PC-3 (cell line): ENCODE data around the gene SPAG6. TPM values are rescaled to one million over a fixed set of nuclear protein-coding genes. Genes with fewer than 3 reads are reported as not detected.

ENCODE experiments used
- ATAC-seq: fragments of 200-7000 bp; cut with Tn5 transposase; 2 replicates; pipeline ENCODE4 v1.9.1; 2020; ENCODE audit warnings: mild to moderate bottlenecking, moderate library complexity
- BruUV-seq: library from RNA; stranded (reverse); fragments of 400-500 nt; replicated peaks from 2 replicates; lab custom pipeline; 2021; lab: Mats Ljungman, UMichigan
- CTCF ChIA-PET: fragments of 300-600 bp; sonication (Branson Sonifier 250); formaldehyde crosslinking; loops from one replicate; lab custom pipeline; 2022; ENCODE audit warnings: antibody characterized with exemption; lab: Charles Lee
- POLR2A ChIA-PET: fragments of 300-600 bp; sonication (Branson Sonifier 250); formaldehyde crosslinking; loops from one replicate; lab custom pipeline; 2022; ENCODE audit warnings: antibody characterized with exemption; ENCODE audit not compliant: unreplicated experiment; lab: Charles Lee
- DNase-seq: peaks from one replicate; pipeline ENCODE4 v3.0.0-alpha.2; 2015
- H2AFZ ChIP-seq: fragments of 300-600 bp; sonication (generic); 2 replicates; pipeline ENCODE4 v1.6.0; 2016; ENCODE audit warnings: antibody characterized with exemption, low read length
- H3F3A ChIP-seq: fragments of 300-600 bp; sonication (generic); one replicate; pipeline ENCODE4 v1.6.0; 2017; ENCODE audit warnings: antibody characterized with exemption, low read length, control low read depth, mild to moderate bottlenecking; ENCODE audit not compliant: unreplicated experiment
- H3K27ac ChIP-seq: fragments of 300-600 bp; sonication (generic); 2 replicates; pipeline ENCODE4 v1.5.1; 2016; ENCODE audit warnings: mild to moderate bottlenecking, low read length
- H3K27me3 ChIP-seq: fragments of 300-600 bp; sonication (generic); 2 replicates; pipeline ENCODE4 v1.6.1; 2016; ENCODE audit warnings: low read length, mixed read lengths
- H3K36me3 ChIP-seq: fragments of 300-600 bp; sonication (generic); 2 replicates; pipeline ENCODE4 v1.6.1; 2016; ENCODE audit warnings: low read depth, mixed run types, low read length, mixed read lengths
- H3K4me1 ChIP-seq: fragments of 300-600 bp; sonication (generic); 2 replicates; pipeline ENCODE4 v1.5.1; 2016; ENCODE audit warnings: low read length; ENCODE audit not compliant: insufficient read depth
- H3K4me2 ChIP-seq: fragments of 300-600 bp; sonication (generic); 2 replicates; pipeline ENCODE4 v1.6.0; 2016; ENCODE audit warnings: low read length
- H3K4me3 ChIP-seq: fragments of 300-600 bp; sonication (generic); 2 replicates; pipeline ENCODE4 v1.5.1; 2016; ENCODE audit warnings: mild to moderate bottlenecking, low read length, mixed read lengths
- H3K79me2 ChIP-seq: fragments of 300-600 bp; sonication (generic); 2 replicates; pipeline ENCODE4 v1.6.1; 2017; ENCODE audit warnings: low read length, mixed read lengths
- H3K9ac ChIP-seq: fragments of 300-600 bp; sonication (generic); 2 replicates; pipeline ENCODE4 v1.6.0; 2016; ENCODE audit warnings: mild to moderate bottlenecking, low read length
- H3K9me2 ChIP-seq: fragments of 300-600 bp; sonication (generic); replicated peaks from 2 replicates; pipeline ENCODE4 v1.6.1; 2016; ENCODE audit warnings: mixed run types, low read length, mixed read lengths
- H3K9me3 ChIP-seq: fragments of 300-600 bp; sonication (generic); 2 replicates; pipeline ENCODE4 v1.6.1; 2016; ENCODE audit warnings: low read length, mixed read lengths
- H4K20me1 ChIP-seq: fragments of 300-600 bp; sonication (generic); 2 replicates; pipeline ENCODE4 v1.6.1; 2016; ENCODE audit warnings: low read length, mixed read lengths
- CTCF ChIP-seq: fragments of 300-600 bp; sonication (generic); conservative IDR thresholded peaks from 2 replicates; pipeline ENCODE4 v1.5.1; 2017; ENCODE audit warnings: antibody characterized with exemption, low read depth, mild to moderate bottlenecking, low read length
- EZH2 ChIP-seq: fragments of 300-600 bp; sonication (generic); IDR thresholded peaks from one replicate; pipeline ENCODE4 v1.6.1; 2017; ENCODE audit warnings: antibody characterized with exemption, mild to moderate bottlenecking, low read length; ENCODE audit not compliant: unreplicated experiment
- EZH2phosphoT487 ChIP-seq: fragments of 300-600 bp; sonication (generic); IDR thresholded peaks from 2 replicates; pipeline ENCODE4 v1.6.1; 2018; ENCODE audit warnings: mild to moderate bottlenecking, antibody characterized with exemption, low read length, borderline replicate concordance
- intact Hi-C: fragments of 100-400 bp; cut with micrococcal nuclease; formaldehyde crosslinking; loops from 2 replicates; pipeline ENCODE4 v1.9.0; 2023
- total RNA-seq: library from RNA; depleted of rRNA; stranded (reverse); fragments of >200 nt; gene quantifications from 2 replicates; pipeline ENCODE4 v1.2.3, GENCODE V29; 2014

SPAG6 gene
- total RNA-seq, 1 experiment from 2014 or later: 0.04 TPM

- POLR2A ChIA-PET: interaction anchor here (0.5 to 0.6 kb wide), 2 partner anchors 26 to 88 kb away, joined by 3 to 5 read pairs; no protein-coding TSS in a partner anchor
- BruUV-seq: TSS peak; percentile 65
- peak overlapping the region; percentile 89 for H3K27ac ChIP-seq
Observed at GRCh38 chr10:22341190-22341925, 3.9 kb upstream of the SPAG6 start.

GRCh38 chr10:22341926-22342196 lies 3.4 kb upstream of the SPAG6 start:
- ChIA-PET CTCF (no interaction called here), POLR2A (interaction anchor here (0.6 kb wide), 1 partner anchor 81 kb away, joined by 12 read pairs; no protein-coding TSS in a partner anchor)
- Histone ChIP-seq H2AFZ (peak overlapping the region; percentile 81), H3K27me3 (no peaks in the 10 kb centered on the region), H3K4me3 (peak overlapping the region; percentile 91), H3K36me3 (no peaks in the 10 kb centered on the region), H3K4me1 (peaks cover 22% of the 10 kb centered on the region), H3K79me2 (peaks cover 7% of the 10 kb centered on the region; the same call in 1 of the 2 replicates), H4K20me1 (no peaks in the 10 kb centered on the region), H3K27ac (peak overlapping the region; percentile 89; the same call in 1 of the 2 replicates), H3K9ac (peak overlapping the region; percentile 99), H3K4me2 (peak overlapping the region; percentile 90), H3K9me2 (no peaks in the 10 kb centered on the region), H3F3A (no peaks in the 10 kb centered on the region), H3K9me3 (no peaks in the 10 kb centered on the region)
- DNase-seq (no peak), ATAC-seq (no peak)
- no peak for TF ChIP-seq EZH2phosphoT487
- TF ChIP-seq CTCF: no peak
- no peak for TF ChIP-seq EZH2
- intact Hi-C loops: loop anchor here (5.0 kb wide), 1 partner anchor 85 kb away; no protein-coding TSS in a partner anchor
- no TSS peak for BruUV-seq

More at GRCh38 chr10:22341190-22341925, 3.9 kb upstream of the SPAG6 start:
- Histone ChIP-seq H3K4me1 (peaks cover 22% of the 10 kb centered on the region), H3K36me3 (no peaks in the 10 kb centered on the region), H2AFZ (peak overlapping the region; percentile 81), H3K4me3 (peak overlapping the region; percentile 91), H3K9ac (peak overlapping the region; percentile 99), H3K79me2 (peaks cover 7% of the 10 kb centered on the region; the same call in 1 of the 2 replicates), H3K9me2 (no peaks in the 10 kb centered on the region), H3K9me3 (no peaks in the 10 kb centered on the region), H3K27me3 (no peaks in the 10 kb centered on the region), H3K4me2 (peak overlapping the region; percentile 90), H3F3A (no peaks in the 10 kb centered on the region), H4K20me1 (no peaks in the 10 kb centered on the region)
- ATAC-seq (peak; percentile 46), DNase-seq (no peak)
- intact Hi-C loops: loop anchor here (5.0 kb wide), 1 partner anchor 86 kb away; no protein-coding TSS in a partner anchor
- TF ChIP-seq CTCF (no peak), EZH2 (no peak), EZH2phosphoT487 (no peak)
- CTCF ChIA-PET: interaction anchor here (0.6 kb wide), 1 partner anchor 13 kb away, joined by 7 read pairs; no protein-coding TSS in a partner anchor
